Keratinocyte (primary cell): ENCODE data around the gene SLC2A4.

ENCODE experiments used
- CTCF ChIP-seq, 3 experiments: IDR thresholded peaks in 1 of 3; conservative IDR thresholded peaks in 1 of 3; optimal IDR thresholded peaks in 1 of 3; 2 replicates in 2 of 3; 3 replicates in 1 of 3; pipeline versions ENCODE3 to v1.5.1; 2011; ENCODE audit warnings: low read length in 3 of 3, mild to moderate bottlenecking in 3 of 3, moderate library complexity in 2 of 3, control low read depth in 1 of 3, inconsistent platforms in 1 of 3; ENCODE audit not compliant: insufficient read depth in 2 of 3; ENCODE audit errors: extremely low read depth in 1 of 3
- EZH2 ChIP-seq: IDR thresholded peaks from one replicate; pipeline ENCODE4 v1.6.1; 2012; ENCODE audit warnings: inconsistent platforms, mild to moderate bottlenecking, low read length, moderate library complexity

GRCh38 chr17:7232114-7232513, 49.4 kb upstream of the SLC2A4 start:
- no peak for TF ChIP-seq CTCF (optimal IDR thresholded peaks at IDR 0.05 in 1 of 3, IDR thresholded peaks at IDR 0.05 in 1 of 3, conservative IDR thresholded peaks at IDR 0.05 in 1 of 3; ENCODE audit: extremely low read depth in 1 of 3, insufficient read depth in 2 of 3, low read length in 3 of 3)
- TF ChIP-seq EZH2: no peak
